ENCODE measurements around the gene ZBTB20.

Gene ZBTB20

GRCh38 chr3:114878114-114878839 lies 268.8 kb downstream of the ZBTB20 start:
- no peak overlapping the region for H3K4me3 ChIP-seq (ENCODE audit: low read depth, low read length)

GRCh38 chr3:114877378-114878113 lies 269.5 kb downstream of the ZBTB20 start:
- H3K4me3 ChIP-seq (ENCODE audit: low read depth, low read length): no peak overlapping the region

GRCh38 chr3:114874522-114874971 lies 272.5 kb downstream of the ZBTB20 start:
- no peak overlapping the region for H3K4me3 ChIP-seq (ENCODE audit: low read depth, low read length)

- H3K4me3 ChIP-seq (ENCODE audit: low read depth, low read length): no peak overlapping the region
Measured at GRCh38 chr3:114873591-114873990, 273.5 kb downstream of the ZBTB20 start.

- H3K4me3 ChIP-seq (ENCODE audit: low read depth, low read length): no peak overlapping the region
Measured at GRCh38 chr3:114872588-114872987, 274.5 kb downstream of the ZBTB20 start.

DNA sequence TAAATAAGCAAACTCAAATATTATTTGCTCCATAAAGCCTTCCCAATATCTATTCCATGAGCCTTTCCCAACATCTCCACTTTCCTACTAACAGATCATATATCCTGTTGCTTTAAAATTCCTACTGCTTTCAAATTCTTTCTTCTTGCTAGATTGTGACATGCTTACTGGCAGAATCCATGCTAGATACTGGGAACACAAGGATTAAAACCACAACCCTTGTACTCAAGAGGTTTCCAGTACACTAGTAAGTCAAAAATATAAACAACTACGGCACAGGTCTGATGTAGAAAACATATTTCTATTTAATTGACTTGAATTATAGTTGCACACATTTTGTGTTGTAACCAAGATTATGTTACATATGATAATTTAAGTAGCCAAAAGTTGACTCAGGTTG lies 275.0 kb downstream of the ZBTB20 start:
- no peak overlapping the region for H3K4me3 ChIP-seq (ENCODE audit: low read depth, low read length)

- no peak overlapping the region for H3K4me3 ChIP-seq (ENCODE audit: low read depth, low read length)
Measured at GRCh38 chr3:114867835-114868503, 279.1 kb downstream of the ZBTB20 start.

DNA sequence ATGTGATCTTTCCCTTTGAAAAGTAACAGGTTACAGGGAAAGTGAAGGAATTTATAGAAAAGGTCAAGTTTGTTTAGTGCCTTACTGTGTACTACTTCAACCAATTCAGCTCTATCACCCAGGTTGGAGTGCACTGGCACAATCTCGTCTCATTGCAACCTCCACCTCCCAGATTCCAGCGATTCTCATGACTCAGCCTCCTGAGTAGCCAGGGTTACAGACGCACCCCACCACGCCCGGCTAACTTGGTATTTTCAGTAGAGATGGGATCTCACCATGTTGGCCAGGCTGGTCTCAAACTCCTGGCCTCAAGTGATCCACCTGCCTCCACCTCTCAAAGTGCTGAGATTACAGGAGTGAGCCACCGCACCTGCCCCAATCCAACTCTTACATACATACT lies 279.7 kb downstream of the ZBTB20 start:
- H3K4me3 ChIP-seq (ENCODE audit: low read depth, low read length): no peak overlapping the region

GRCh38 chr3:114866430-114866829 lies 280.7 kb downstream of the ZBTB20 start:
- no peak overlapping the region for H3K4me3 ChIP-seq (ENCODE audit: low read depth, low read length)

DNA sequence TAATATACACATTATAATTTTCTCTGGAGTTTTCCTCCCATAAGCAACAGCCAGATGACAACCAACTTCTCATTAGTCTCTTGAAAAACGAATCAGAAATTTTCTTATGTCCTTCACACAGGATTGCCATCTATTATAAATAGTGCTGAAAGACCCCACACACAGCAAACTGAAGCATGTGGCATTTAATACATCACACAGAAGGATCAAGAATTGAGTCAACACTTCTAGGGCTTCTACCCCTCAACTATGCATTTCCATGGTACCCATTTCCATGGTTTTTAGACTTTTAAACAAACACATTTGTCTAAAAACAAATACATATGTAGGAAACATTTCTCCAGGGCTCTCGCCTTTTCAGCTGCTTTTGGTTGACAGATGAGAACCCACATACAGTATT lies 282.1 kb downstream of the ZBTB20 start:
- no peak overlapping the region for H3K4me3 ChIP-seq (ENCODE audit: low read depth, low read length)

DNA sequence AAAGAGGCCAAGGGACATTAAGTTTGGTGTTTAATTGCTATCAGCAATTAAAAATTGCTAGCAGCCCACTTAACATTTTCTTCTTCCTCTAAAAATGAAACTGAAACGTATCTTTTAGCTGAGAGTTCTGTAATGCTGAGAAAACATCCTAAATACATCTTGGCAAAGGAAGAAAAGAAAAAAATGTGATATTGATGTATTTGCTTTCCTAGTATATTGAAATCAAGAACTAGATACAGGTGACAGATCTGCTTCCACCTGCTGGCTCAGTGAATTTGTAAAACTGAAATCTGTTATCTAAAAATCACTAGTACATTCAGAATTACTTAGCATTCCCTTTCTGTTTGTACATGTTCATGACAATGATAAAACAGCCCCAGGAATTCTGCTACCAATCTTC lies 283.2 kb downstream of the ZBTB20 start:
- H3K4me3 ChIP-seq (ENCODE audit: low read depth, low read length): no peak overlapping the region

DNA sequence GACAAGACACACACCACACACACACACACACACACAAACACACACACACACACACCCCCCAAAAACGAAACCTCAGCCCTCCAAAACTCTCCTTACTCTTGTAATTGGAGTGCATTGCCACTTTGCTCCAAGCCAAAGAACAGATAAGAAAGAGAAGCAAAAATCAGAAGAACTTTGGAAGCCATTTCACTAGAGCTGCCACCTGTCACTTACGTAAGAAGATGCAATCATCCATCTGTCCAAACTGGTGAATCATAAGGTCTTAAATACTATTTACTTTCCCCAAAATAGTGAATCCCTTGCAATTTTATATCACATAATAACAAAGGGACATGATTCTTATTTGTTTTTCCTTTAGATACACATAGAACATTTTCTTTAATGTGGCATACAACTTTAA lies 285.4 kb downstream of the ZBTB20 start:
- no peak overlapping the region for H3K4me3 ChIP-seq (ENCODE audit: low read depth, low read length)

GRCh38 chr3:114860531-114860930 lies 286.6 kb downstream of the ZBTB20 start:
- H3K4me3 ChIP-seq (ENCODE audit: low read depth, low read length): no peak overlapping the region

GRCh38 chr3:114858329-114858728 lies 288.8 kb downstream of the ZBTB20 start:
- H3K4me3 ChIP-seq (ENCODE audit: low read depth, low read length): no peak overlapping the region

DNA sequence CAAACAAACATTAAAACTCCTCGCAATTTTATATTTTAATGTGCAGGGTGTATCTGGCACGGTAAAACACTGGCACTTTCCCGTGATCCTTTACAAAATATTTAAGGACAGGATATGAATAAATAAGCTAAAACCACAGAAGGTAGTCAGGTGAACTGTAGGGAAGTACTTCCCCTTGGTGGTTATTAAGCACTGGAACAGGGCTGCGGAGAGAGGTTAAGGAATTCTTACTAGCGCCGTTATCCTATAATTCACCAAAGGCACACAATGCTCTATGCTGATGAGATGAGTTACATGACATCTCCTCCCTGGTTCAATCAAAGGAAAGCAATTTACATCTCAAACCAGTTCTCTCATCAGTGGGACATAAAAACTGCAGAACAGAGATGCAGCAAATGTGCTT lies 289.8 kb downstream of the ZBTB20 start:
- H3K4me3 ChIP-seq (ENCODE audit: low read depth, low read length): no peak overlapping the region

GRCh38 chr3:114856835-114857234 lies 290.3 kb downstream of the ZBTB20 start:
- H3K4me3 ChIP-seq (ENCODE audit: low read depth, low read length): no peak overlapping the region

- no peak overlapping the region for H3K4me3 ChIP-seq (ENCODE audit: low read depth, low read length)
Measured at GRCh38 chr3:114855839-114856238, 291.2 kb downstream of the ZBTB20 start.

- no peak overlapping the region for H3K4me3 ChIP-seq (ENCODE audit: low read depth, low read length)
Measured at GRCh38 chr3:114852966-114853365, 294.1 kb downstream of the ZBTB20 start.

DNA sequence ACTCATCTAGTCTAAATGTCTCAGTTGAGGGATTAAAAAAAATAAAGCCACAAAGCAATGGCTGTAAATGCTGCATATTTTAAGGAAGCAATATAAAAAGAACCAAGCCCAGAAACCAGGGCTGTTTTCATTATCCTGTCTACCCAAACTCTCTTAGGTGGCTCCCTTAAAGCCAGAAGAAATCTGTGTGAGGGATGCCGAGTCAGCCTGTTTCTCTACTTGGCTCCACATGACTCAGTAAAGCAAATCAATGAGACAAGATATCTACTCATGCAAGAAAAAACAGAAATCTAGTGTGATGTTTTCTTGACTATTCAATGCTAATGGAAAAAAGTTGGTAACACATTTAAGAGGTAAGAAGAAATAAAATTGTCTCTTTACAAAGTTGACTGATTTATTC lies 296.2 kb downstream of the ZBTB20 start:
- no peak overlapping the region for H3K4me3 ChIP-seq (ENCODE audit: low read depth, low read length)

DNA sequence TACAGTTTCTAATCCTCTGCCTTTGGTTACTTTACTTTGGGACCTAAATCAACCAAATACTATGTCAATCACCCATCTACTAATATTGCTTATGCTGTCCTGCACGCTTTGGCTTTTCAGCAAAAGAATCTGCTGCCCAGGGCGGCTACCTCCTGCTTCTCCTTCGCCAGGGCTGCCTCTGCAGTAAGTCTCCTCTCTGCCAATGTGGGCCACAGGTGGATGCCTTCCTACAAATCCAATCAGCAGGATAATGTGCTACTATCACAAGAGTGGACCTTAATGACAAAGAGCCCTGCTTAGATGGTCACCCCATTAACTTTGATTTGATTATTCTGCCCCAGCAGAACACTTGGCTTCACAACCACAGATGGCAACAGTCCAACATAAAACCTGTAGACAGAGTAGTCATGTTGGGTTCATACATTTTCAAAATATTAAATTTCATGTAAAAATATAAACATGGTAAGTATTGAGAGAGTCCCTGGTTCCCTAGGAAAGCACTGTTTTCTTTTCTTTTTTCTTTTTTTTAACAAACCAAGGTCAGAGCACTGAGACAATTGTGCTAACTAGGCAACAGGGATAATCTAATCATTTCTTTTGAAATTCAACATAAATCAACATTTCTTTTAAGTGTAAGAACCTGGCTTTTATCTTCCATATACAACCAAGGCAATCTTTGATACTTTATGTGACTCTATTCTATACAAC lies 298.3 kb downstream of the ZBTB20 start:
- H3K4me3 ChIP-seq (ENCODE audit: low read depth, low read length): no peak overlapping the region

DNA sequence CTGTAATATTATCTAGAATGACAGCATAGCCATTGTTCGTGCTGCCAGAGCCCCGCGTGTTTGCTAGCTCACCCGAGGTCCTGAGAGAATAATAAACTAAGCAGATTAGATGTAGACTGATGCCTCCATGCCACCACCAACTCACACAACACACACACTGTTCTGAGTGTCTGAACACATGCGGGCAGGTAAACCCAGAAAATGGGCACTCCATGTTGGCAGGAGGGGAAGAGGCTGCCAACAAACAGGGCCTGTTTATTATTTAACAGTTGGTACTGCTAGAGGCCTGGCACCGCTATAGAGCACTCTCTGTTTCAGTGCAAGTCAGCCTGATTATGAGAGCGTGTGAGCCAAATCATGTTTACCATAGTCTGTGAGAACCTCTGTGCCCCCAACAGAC lies 299.0 kb downstream of the ZBTB20 start:
- H3K4me3 ChIP-seq (ENCODE audit: low read depth, low read length): no peak overlapping the region
